ENCODE results near the gene VEZT. TPM values are rescaled to one million over a fixed set of nuclear protein-coding genes. Genes with fewer than 3 reads are reported as not detected.

Gene VEZT
- total and polyA plus RNA-seq, 2 donors (not counting 1 experiment from before 2014, with no cell fraction given), result 76.6 to 123 TPM

DNA sequence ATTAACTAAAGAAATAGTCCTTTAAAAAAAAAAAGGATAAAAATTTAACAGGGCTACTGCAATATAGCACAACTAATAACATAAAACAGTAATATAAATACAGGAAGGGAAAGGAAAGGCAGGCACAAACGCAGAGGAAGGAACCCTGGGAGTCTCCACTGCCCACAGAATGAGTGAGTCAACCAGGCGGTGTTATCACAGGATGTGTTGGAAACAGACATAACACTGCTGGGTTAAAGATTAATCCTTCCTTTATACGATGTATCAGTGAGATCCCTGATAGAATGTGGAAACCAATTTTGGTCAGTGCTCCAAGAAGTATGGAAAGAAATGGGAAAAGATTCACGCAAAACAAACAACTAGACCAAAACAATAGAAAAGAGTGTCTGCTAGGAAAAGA, 48.2 kb upstream of the VEZT start:
- H3K79me2 ChIP-seq (ENCODE audit: control insufficient read depth, insufficient read depth, low read length), result no peaks in the 10 kb centered on the region
- no peaks in the 10 kb centered on the region for H3K9me3 ChIP-seq (ENCODE audit: control insufficient read depth, insufficient read depth, low read depth, low read length)
- H3K27me3 ChIP-seq (ENCODE audit: control insufficient read depth, insufficient read depth, low read length), result no peaks in the 10 kb centered on the region
- DNase-seq (ENCODE audit: low read depth in 2 of 2), result peak; percentile 67 to 89
- no peak overlapping the region for H2AFZ ChIP-seq (ENCODE audit: low read length)
- H3K4me2 ChIP-seq (ENCODE audit: extremely low read depth, insufficient read depth, low read length), result no peak overlapping the region
- no peaks in the 10 kb centered on the region for H4K20me1 ChIP-seq (ENCODE audit: control insufficient read depth, extremely low read depth, insufficient read depth, low read length)
- no peak overlapping the region for H3K4me3 ChIP-seq (replicated peaks in 1 of 4; ENCODE audit: control extremely low read depth in 1 of 4, insufficient read depth in 1 of 4, low read depth in 3 of 4, low read length in 4 of 4)
- H3K27ac ChIP-seq (ENCODE audit: insufficient read depth, low read length), result no peak overlapping the region
- no peak overlapping the region for H3K9ac ChIP-seq (ENCODE audit: insufficient read depth, low read length)
- TF ChIP-seq, protein P1, sequence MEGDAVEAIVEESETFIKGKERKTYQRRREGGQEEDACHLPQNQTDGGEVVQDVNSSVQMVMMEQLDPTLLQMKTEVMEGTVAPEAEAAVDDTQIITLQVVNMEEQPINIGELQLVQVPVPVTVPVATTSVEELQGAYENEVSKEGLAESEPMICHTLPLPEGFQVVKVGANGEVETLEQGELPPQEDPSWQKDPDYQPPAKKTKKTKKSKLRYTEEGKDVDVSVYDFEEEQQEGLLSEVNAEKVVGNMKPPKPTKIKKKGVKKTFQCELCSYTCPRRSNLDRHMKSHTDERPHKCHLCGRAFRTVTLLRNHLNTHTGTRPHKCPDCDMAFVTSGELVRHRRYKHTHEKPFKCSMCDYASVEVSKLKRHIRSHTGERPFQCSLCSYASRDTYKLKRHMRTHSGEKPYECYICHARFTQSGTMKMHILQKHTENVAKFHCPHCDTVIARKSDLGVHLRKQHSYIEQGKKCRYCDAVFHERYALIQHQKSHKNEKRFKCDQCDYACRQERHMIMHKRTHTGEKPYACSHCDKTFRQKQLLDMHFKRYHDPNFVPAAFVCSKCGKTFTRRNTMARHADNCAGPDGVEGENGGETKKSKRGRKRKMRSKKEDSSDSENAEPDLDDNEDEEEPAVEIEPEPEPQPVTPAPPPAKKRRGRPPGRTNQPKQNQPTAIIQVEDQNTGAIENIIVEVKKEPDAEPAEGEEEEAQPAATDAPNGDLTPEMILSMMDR (conservative IDR thresholded peaks at IDR 0.05 in 1 of 2, IDR thresholded peaks at IDR 0.05 in 1 of 2; ENCODE audit: low read depth in 1 of 2, low read length in 2 of 2), result no peak
- no peak for TF ChIP-seq EZH2 (IDR thresholded peaks at IDR 0.05; ENCODE audit: low read length, missing control alignments)
- peaks cover 5% of the 10 kb centered on the region for H3K4me1 ChIP-seq (ENCODE audit: control insufficient read depth, extremely low read depth, insufficient read depth, low read length)
- H3K36me3 ChIP-seq (ENCODE audit: control insufficient read depth, insufficient read depth, low read length), result no peaks in the 10 kb centered on the region

DNA sequence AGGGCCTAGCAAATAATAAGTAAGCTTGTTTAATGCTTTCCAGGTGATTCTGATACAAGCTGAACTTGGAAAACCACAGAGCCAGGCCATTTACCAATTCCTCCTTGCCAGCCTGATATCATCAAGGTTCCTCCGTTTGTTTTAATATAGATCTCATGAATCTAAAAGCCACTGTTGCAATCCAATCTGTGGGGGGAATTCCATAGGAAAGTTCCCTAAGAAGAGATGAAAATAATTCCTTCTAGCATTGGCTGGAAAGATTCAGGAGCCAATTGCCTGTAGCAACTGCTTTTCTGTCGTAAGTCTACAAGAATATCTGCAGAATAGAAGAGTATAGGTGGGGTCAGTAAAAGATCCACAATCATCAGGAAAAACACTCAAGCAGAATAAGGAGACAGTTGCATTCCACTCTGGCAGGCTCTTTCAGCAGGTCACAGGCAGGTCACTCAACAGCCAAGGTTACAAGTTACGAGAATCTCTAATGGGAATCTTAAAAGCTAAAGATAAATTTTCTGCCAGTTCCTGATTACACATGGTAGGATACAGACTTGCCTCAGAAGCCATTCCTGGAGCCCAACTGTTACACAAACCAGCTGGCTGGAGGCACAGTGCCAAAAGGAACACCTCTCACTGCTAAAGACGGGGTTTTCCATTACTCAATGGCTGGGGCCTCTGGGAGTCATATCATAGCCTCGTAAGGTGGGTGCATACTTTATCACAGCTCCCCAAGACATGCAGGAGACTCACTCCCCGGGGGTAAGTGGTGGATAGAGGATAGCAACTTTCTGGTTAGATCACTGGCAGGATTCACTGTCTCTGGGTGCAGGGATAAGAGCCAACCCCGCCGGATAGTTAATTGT, 44.0 kb upstream of the VEZT start:
- Histone ChIP-seq H3K9me3 (ENCODE audit: control insufficient read depth, insufficient read depth, low read depth, low read length) (no peaks in the 10 kb centered on the region), H3K4me1 (ENCODE audit: control insufficient read depth, extremely low read depth, insufficient read depth, low read length) (peaks cover 3% of the 10 kb centered on the region), H3K79me2 (ENCODE audit: control insufficient read depth, insufficient read depth, low read length) (no peaks in the 10 kb centered on the region), H3K27ac (ENCODE audit: insufficient read depth, low read length) (no peak overlapping the region), H4K20me1 (ENCODE audit: control insufficient read depth, extremely low read depth, insufficient read depth, low read length) (no peaks in the 10 kb centered on the region), H3K36me3 (ENCODE audit: control insufficient read depth, insufficient read depth, low read length) (no peaks in the 10 kb centered on the region), H3K4me2 (ENCODE audit: extremely low read depth, insufficient read depth, low read length) (peak overlapping the region; percentile 25), H3K9ac (ENCODE audit: insufficient read depth, low read length) (no peak overlapping the region), H3K4me3 (replicated peaks in 1 of 4; ENCODE audit: control extremely low read depth in 1 of 4, insufficient read depth in 1 of 4, low read depth in 3 of 4, low read length in 4 of 4) (no peak overlapping the region), H3K27me3 (ENCODE audit: control insufficient read depth, insufficient read depth, low read length) (no peaks in the 10 kb centered on the region), H2AFZ (ENCODE audit: low read length) (no peak overlapping the region)
- DNase-seq (ENCODE audit: low read depth in 2 of 2), result peak; percentile 81 to 96
- TF ChIP-seq, protein P1 (conservative IDR thresholded peaks at IDR 0.05 in 1 of 2, IDR thresholded peaks at IDR 0.05 in 1 of 2; ENCODE audit: low read depth in 1 of 2, low read length in 2 of 2), result no peak
- TF ChIP-seq EZH2 (IDR thresholded peaks at IDR 0.05; ENCODE audit: low read length, missing control alignments), result no peak

DNA sequence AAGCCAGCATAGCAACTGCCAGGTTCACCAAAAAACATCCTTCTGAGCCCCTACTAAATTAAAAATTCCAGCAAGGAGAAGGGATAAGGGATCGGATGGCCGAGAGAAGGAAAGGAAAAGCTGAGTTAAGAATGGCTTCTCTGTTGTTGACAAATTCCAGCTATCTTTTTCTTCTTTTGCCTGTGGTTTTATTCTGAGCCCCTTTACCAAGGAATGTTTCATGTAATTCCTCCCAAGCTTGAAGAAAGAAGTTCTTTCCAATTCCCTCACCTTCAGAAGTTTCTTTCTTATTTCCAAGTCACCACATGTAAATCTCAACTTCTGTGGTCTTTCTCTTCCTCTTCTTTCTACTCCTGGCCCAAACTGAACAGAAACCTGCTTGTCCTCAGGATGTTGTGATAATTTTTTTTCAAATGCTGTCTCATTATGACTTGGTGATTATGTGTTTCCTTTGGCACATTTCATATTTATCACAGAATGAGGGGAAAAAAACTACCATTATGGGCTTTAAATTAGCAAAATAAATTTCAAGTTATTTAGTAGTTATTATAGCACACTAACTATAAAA, 40.3 kb upstream of the VEZT start:
- H3K4me2 ChIP-seq (ENCODE audit: extremely low read depth, insufficient read depth, low read length), result no peak overlapping the region
- peak in 1 of 2 donors; percentile 61 for DNase-seq (ENCODE audit: low read depth in 2 of 2)
- H3K4me3 ChIP-seq (replicated peaks in 1 of 4; ENCODE audit: control extremely low read depth in 1 of 4, insufficient read depth in 1 of 4, low read depth in 3 of 4, low read length in 4 of 4), result no peak overlapping the region
- H3K4me1 ChIP-seq (ENCODE audit: control insufficient read depth, extremely low read depth, insufficient read depth, low read length), result peaks cover 3% of the 10 kb centered on the region
- H2AFZ ChIP-seq (ENCODE audit: low read length), result no peak overlapping the region
- no peaks in the 10 kb centered on the region for H3K79me2 ChIP-seq (ENCODE audit: control insufficient read depth, insufficient read depth, low read length)
- no peaks in the 10 kb centered on the region for H4K20me1 ChIP-seq (ENCODE audit: control insufficient read depth, extremely low read depth, insufficient read depth, low read length)
- TF ChIP-seq, protein P1 (conservative IDR thresholded peaks at IDR 0.05 in 1 of 2, IDR thresholded peaks at IDR 0.05 in 1 of 2; ENCODE audit: low read depth in 1 of 2, low read length in 2 of 2), result no peak
- TF ChIP-seq EZH2 (IDR thresholded peaks at IDR 0.05; ENCODE audit: low read length, missing control alignments), result no peak
- H3K9me3 ChIP-seq (ENCODE audit: control insufficient read depth, insufficient read depth, low read depth, low read length), result no peaks in the 10 kb centered on the region
- no peak overlapping the region for H3K27ac ChIP-seq (ENCODE audit: insufficient read depth, low read length)
- H3K36me3 ChIP-seq (ENCODE audit: control insufficient read depth, insufficient read depth, low read length), result no peaks in the 10 kb centered on the region
- H3K27me3 ChIP-seq (ENCODE audit: control insufficient read depth, insufficient read depth, low read length), result no peaks in the 10 kb centered on the region
- H3K9ac ChIP-seq (ENCODE audit: insufficient read depth, low read length), result no peak overlapping the region
